ENCODE data around the gene KRT76.
"Not testable (repeated sequence)": the region's sequence is repeated elsewhere in the genome, so short reads cannot be mapped to it uniquely, and the experiment has no call there.

KRT76 gene

DNA sequence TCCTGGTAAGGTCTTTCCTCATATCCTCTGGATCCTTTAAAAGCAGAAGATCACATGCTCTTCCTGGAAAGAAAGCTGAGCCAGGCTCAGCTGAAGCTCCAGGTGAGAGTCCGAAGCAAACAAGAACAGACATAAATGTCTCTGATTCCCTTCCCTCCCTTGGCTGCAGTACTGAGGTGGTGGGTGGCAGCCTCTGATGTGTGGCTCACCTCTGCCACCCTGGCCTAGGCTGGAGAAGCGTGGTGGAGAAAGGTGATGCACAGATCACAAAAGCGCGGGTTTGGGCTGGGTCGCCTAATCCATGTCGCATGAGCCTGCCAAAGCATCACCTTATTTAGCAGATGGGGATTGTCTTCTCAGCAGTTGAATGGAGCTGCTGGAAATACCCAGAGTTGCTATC is 2.8 kb upstream of the KRT76 start:
- no peak for DNase-seq

DNA sequence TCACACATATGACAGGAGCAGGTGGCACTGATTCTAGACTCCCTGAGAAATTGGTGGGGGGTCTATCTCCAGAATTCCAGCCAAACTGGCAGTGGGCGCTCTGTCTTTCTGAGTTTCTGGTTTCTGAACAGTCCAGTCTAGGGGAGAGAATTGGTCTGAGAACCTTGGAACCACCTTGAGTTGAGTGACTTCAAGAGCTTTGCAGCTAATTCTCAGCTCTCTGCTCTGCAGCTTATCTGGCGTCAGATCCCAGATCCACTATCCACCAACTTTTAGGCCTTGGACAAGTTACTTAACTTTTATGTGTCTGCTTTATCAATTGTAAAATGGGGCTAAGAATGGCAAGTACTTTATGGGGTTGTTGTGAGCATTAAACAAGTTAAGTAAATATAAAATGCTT is 1.7 kb upstream of the KRT76 start:
- no peak for DNase-seq

DNA sequence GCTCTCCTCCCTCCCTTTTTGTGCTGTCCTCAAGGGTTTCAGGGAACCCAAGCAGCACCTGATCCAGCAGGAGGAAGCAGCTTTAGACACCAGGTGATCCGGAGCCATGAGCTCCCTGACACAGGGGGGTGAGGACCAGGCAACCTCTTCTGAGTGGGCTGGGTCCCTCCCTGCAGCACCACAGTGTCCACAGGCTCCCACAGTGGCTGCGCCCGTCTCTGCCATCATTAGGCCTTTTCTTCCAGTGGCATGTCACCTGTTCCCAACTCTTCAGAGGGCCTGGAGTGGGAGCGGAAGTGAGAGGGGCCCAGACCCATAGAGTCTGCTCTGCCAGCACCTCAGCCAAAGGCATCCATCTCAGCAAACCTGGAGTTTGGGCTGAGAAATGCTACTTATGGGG is 421 bp upstream of the KRT76 start:
- no peak for DNase-seq

GRCh38 chr12:52776435-52776834 is 710 bp downstream of the KRT76 start:
- DNase-seq = no peak

GRCh38 chr12:52774629-52775250 is 2.4 kb downstream of the KRT76 start:
- DNase-seq = no peak

- no peak for DNase-seq
Measured at GRCh38 chr12:52772772-52773171, 4.4 kb downstream of the KRT76 start.

DNA sequence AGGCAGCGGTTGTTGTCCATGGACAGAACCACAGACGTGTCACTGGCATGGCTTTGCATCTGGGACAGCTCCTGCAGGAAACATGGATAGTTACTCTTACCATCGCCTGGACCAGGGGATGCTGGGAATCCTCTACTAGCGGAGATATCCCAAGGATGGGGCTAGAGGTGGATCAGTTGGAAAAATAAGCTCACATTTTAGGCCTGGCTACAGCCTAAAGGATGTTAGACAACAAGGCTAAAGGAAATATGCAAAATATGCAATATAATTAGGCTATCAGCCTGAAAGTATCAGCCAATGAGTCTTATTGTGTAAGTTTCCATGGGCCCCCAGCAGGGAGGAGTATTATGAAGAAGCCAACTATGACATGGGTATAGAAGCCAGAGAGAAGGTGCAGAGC is 5.0 kb downstream of the KRT76 start:
- no peak for DNase-seq

- no peak for DNase-seq
Measured at GRCh38 chr12:52771505-52771904, 5.6 kb downstream of the KRT76 start.

DNA sequence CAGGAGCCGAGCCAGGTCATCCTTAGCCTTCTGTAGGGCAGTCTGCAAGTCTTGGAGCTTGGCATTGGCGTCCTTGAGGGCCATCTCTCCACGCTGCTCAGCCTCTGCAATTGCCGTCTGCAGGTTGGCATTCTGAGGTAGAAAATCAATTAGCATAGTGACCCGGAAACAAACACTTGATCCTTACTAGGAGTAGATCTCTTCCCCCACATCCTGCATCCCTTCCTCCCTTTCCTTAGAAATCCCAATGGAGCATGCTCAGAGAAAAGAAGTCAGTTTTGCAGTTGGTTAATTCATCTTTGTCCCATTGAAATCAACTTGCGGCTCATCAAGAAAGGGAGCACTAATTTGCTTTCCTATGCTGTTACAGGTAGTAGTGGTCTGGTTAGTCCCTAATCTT is 6.1 kb downstream of the KRT76 start:
- no peak for DNase-seq

DNA sequence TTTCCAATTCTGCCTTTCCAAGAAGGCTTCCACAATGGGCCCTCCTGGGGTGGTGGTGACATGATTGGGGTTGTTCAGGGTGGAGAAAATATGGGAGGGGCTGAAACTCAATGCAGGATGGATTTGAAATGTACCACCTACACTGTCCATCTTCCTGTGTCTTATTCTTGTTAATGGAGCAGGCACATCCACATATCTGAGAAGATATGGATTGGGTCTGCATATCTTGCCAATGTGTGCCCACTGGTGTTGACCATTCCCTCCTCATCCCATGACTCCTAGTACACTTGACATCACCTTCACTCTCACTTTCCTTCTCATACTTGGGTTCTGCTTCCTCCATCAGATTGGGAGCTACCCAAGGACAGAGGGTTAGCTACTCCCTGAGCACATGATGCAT is 7.2 kb downstream of the KRT76 start:
- DNase-seq = no peak

- DNase-seq = no peak
Measured at GRCh38 chr12:52769354-52769753, 7.8 kb downstream of the KRT76 start.

GRCh38 chr12:52768479-52769200 is 8.5 kb downstream of the KRT76 start:
- no peak for DNase-seq

DNA sequence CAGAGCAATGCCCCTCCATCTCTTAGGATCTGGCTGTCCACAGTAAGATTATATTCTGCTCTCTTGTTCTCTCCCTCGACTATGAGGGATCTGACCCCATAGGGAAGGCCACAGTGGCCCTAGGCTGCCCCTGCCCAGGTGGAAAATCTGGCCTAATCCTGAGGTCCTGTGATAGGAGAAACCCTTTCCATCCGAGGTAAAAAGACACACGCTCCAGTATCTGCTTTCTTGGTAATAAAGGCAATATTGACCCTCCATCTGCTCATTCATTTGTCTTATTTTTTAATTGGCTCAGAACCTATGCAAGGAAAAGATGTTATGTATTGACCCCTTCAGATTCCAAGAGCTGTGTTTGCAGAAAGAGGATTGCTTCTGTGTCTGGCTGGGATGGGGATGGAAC is 9.7 kb downstream of the KRT76 start:
- no peak for DNase-seq

DNA sequence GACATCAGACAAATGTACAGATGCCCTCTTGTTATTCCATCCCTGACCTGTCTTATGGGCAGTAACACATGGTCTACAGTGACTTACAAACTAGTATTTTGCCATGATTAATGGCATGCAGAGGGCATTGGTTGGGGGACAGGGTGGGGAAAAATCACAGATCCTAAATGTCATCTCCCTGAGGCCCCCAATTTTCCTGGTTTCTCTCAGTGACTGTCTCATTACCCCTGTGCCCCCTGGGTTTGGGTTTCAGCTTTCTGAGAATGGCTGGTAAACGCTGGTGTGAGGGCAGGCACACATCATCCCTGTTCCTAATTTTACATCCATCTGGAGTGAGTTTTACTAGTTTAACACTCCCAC is 10.1 kb downstream of the KRT76 start:
- DNase-seq = no peak

DNA sequence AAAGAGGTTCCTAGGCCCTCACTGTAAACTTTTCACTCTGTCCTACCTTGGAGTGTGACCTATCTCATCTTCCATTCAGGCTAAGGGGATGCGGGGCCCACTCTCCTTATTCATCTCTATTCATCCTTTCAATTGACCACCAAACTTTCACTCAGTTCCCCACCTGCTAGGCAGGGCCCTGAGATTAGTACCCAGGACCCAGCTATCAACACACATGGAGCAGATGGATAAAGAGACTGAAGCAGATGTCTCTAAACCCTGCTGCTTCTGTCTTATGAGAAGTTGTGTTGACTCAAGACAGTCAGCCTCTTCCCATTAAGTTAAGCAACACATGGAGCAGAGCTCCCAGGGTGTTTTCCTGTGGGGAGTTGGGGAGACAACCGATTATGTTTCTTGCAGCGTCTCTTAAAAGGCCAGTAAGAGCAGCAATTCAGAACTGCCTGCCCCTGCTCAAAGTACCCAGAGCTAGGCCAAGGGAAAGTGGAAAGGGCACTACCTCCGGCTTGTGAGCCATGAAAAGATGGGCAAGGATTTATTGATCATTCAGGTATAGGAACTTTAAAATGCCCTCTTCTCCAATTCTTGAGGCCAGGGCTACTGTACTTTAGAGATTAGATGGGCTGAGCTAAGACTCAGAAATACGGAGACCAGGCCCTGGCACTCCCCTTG is 10.7 kb downstream of the KRT76 start:
- DNase-seq = no peak

GRCh38 chr12:52765702-52766101 is 11.4 kb downstream of the KRT76 start:
- no peak for DNase-seq

DNA sequence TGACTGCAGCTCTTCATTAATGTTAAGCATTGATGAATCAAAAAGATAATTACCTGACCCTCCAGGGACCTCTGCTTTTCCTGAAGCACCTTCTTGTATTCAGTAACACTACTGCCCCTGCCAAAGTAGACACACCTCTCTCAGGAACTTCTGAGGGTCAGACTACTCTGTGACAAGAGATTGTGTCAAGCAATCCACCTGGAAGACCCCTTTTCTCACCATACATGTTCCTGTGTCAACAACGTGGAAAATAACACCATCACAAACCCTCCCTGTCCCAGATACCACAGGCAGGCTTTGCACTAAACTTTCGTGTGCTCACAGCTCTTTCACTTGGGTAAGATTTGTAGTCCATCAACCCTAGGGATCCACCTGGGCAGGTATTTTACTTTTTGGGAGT is 13.2 kb downstream of the KRT76 start:
- DNase-seq = no peak

- no peak for DNase-seq
Measured at GRCh38 chr12:52763036-52763659, 14.0 kb downstream of the KRT76 start.

GRCh38 chr12:52761802-52762201 is 15.3 kb downstream of the KRT76 start:
- DNase-seq = no peak

DNA sequence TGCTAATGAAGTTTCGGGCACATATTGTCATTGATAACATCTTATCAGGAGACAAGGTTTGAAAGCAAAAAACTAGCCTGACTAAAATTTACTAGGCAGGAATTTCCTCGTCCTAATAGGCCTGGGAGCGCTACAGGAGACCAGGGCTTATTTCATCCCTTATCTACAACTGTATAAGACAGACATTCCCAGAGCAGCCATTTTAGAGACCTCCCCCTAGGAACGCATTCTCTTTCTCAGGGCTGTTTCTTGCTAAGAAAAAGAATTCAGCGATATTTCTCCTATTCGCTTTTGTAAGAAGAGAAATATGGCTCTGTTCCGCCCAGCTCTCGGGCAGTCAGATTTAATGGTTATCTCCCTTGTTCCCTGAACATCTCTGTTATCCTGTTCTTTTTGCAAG is 15.9 kb downstream of the KRT76 start:
- DNase-seq = not testable (repeated sequence)

- no peak for DNase-seq
Measured at GRCh38 chr12:52760623-52761022, 16.5 kb downstream of the KRT76 start.

DNA sequence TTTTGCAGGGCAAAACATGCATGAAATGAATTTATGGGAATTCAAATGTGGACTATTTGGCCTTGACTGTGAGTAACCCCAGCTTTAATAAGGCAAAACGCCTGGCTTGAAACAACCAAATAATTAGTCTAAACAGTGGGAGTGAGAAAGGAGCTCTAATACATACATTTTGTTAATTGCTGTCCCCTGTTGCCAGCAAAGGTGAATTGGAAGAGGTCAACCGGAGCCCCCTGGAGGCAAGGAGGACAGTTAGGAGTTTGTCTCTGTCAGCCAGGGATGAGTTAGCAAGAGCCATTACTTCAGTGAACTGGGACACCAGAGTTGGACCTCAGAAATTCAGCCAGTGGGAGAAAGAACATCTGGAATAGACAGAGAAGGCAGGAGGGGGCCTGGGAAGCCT is 17.4 kb downstream of the KRT76 start:
- no peak for DNase-seq

- no peak for DNase-seq
Measured at GRCh38 chr12:52759218-52759617, 17.9 kb downstream of the KRT76 start.

All from stimulated activated CD4-positive, alpha-beta T cell treated with anti-CD3 and anti-CD28 coated beads, Interleukin-4, amount 100 ng/mL, for 1 hour (primary cell).